HG03064 (cell line): Measurements from ENCODE around the gene ISY1.
"Not testable (repeated sequence)": the region's sequence is repeated elsewhere in the genome, so short reads cannot be mapped to it uniquely, and the experiment has no call there.

Experiments
- ATAC-seq: cut with Tn5 transposase; IDR thresholded peaks from one replicate; pipeline ENCODE4 v1.9.1; 2021; ENCODE audit warnings: low read depth; ENCODE audit not compliant: unreplicated experiment

The ISY1 gene

DNA sequence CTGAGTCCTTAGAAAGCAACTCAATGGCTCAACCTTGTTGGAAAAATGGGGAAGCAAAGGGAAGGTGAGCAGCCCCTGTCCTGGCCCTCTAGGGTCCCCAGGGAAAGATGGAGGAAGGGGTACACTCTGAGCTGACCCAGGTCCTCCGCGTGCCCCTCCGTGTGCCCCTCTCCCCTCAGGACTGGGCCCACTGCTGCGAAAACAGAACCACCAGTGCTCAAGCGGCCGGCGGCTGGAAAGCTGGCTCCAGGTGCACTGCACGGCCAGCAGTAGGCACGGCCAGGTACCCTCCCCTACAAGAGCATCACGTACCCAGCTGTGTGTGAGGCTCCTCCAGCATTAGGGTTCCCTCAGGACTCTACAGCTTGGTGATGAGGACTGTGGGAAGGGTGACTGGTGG is 65.6 kb downstream of the ISY1 start:
- ATAC-seq = no peak

DNA sequence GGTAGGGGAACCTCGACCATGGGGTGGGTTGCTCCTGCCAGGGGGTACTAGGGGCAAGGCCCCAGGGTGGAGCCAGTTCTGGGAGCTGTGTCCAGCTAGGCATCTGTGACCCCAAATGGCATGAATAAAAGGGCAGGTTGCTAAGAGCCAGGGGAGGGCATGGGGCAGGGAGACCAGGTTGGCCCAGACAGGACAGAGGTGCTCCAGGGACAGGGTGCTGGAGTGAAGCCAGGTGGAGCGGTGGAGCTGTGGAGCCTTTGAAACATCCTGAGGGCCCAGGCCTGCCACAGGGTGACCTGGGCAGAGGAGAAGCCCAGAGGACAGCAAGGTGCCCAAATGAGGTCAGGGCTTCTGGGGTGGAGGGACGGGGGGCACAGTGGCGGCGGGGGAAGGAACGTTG is 72.6 kb downstream of the ISY1 start:
- not testable (repeated sequence) for ATAC-seq

DNA sequence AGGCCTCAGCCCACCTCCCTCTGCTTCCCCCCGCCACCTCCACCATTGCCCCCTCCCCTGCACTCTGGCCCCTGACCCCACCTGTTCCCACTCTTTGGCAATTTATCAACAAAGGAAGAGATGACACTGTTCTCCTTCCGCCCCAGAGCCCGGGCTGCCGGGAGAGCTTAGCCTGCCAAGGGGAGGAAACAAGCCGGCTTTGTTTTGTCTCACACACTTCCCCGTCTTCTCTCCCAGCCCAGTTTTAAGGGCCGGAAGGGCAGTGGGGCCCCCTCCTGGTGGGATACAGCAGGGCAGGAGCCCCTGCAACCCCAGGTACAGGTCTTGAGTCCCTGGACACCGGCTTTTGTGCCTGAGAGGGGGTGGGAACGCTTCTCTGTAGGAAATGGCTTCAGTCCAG is 73.0 kb downstream of the ISY1 start:
- ATAC-seq = not testable (repeated sequence)

DNA sequence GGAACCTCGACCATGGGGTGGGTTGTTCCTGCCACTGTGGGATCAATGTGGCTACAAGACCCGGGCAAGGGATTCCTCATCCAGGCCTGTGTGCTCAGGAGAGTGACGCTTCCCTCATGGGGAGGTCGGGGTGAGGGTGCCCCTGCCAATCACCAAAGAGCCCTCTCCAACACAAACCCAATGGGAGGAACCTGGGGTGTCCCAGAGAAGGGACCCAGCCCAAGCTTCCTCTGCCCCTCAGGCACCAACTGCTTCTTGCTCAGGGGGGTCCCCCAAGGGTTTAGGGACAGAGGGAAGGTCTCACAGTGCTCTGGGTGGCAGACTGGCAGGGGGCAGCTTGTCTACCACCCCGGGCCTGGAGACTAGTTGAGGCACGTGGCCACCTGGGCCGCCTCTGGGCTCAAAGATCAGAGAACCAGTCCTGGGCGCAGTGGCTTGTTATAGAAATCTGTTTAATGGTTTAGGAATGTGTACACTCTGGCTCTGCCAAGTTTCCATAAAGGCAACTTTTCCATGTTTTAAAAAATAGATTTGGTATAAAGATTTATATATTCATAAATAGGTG is 73.6 kb downstream of the ISY1 start:
- no peak for ATAC-seq

DNA sequence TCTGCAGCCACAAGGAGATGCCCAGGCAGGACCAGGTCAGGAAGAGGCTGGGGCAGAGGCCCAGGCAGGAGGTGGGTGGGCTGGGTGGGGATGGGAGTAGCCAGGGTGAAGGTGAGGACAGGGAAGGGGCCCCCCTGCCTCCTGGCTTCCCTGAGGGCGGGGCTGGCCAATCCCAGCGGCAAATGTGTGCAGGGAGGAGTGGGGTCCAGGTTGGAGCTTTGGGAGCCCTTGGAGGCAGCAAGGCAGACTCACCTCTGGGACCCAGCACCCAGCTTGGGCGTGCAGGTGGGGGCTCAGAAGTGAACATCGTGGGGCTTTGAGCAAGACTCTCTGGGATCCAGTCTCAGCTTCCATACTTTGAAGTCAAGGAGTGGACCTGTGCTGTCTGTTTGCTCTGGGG is 75.0 kb downstream of the ISY1 start:
- ATAC-seq = no peak

DNA sequence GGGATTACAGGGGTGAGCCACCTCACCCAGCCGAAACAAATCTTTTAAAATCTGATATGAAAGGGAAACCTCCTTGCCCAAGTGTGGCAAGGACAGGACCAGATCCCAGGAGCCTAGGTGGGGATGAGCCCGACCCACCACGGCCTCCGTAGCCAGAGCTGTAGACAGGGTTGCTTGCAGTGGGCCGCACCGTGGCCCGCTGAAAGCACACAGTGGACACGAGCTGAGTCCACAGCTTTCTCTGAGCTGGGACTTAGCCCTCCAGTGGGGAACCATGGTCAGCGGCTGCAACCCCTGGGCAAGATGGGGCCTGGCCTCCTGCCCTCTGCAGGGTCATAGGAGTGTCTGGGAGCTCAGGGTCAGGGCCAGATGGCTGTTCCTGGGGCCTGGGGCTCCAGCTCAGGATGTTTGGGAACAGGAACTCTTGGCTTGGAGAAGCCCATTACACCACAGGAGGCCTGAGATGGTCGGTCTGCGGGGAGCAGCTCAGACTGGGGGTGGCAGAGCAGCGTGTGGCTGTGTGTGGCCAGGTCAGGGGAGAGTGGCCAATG is 75.6 kb downstream of the ISY1 start:
- no peak for ATAC-seq

DNA sequence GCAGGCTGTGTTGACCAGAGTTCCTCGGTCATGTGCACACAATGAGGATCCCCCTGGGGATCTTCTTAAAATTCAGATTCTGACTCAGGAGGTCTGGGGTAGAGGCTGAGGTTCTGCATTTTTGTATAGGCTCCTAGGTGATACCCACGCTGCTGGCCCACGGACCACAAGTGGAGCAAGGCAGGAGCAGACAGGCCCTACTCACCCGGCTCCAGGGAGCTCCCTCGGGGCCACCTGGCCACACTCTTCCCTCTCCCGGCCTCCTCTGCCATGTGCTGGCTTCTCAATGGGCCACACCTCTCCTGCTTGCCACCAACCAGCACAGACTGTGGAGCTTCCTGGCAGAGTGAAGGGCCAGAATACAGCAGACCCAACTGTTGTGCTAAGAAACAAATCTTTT is 76.4 kb downstream of the ISY1 start:
- ATAC-seq = no peak

DNA sequence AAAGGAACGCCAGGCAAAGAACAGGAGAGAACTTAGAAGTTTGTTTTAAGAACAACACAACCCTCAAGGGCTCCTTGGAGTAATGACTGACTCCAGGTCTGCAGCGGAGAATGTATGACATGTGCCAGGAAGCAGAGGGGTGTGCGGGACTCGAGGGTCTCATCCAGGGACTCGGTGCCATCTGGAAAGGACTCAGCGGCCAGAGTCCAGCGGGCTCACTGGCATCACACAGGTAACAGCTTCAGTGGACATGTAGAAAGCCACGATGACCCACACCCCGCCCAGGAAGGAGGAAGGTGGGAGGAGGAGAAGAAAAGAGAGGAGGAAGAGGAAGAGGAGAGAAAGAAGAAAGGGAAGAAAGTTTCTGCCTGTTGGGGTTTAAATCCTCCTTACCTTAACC is 78.8 kb downstream of the ISY1 start:
- ATAC-seq = no peak

DNA sequence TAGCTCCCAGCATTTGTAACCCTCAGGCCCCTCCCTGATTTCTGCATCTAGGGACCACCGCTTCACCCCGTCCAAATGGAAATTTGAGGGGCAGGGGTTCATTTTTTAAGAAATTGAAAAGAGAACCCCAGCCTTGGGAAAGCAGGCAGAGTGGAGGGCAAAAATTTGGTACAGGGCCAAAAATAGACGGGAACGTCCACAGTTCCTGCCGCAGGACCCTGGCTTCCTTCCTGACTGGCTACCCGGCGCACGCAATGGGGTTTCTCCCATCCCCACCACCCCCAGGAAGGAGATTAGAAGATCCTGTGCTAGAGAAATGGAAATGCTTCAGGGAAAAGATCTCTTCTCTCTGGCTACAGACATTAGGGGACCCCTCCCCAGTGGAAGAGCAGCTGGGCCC is 79.4 kb downstream of the ISY1 start:
- ATAC-seq = no peak

DNA sequence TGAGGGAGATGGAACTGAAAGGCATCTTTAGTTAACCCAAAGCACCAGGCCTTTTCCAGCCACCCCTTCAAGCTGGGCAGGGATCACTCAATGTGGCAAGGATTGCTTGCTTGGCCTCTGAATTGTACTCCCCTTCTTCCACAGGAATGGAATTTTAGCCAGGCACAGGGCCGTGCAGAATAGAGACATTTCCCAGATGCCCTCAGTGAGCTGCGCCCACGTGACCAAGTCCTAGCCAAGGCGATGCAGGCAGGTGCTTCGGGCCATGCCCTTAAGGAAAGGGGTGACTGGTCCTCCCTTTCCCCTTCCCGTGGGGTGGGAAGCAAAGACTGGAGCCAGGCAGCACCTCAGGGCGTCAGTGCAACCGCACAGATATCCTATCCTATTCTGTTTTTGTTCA is 82.4 kb downstream of the ISY1 start:
- ATAC-seq = no peak
